IPS-15b (cell line): ENCODE measurements around the gene PRTN3.
"Not testable (repeated sequence)": the region's sequence is repeated elsewhere in the genome, so short reads cannot be mapped to it uniquely, and the experiment has no call there.

ENCODE experiments used
- H3K27me3 ChIP-seq: one replicate; pipeline ENCODE4 v1.6.1; 2013; ENCODE audit warnings: low read length; ENCODE audit not compliant: control insufficient read depth, insufficient read depth
- H3K36me3 ChIP-seq: one replicate; pipeline ENCODE4 v1.6.1; 2013; ENCODE audit warnings: low read length; ENCODE audit not compliant: control insufficient read depth, insufficient read depth
- H3K4me1 ChIP-seq: one replicate; pipeline ENCODE4 v1.6.1; 2013; ENCODE audit warnings: mild to moderate bottlenecking, low read length; ENCODE audit not compliant: control insufficient read depth, insufficient read depth
- H3K4me3 ChIP-seq: one replicate; pipeline ENCODE4 v1.5.1; 2013; ENCODE audit warnings: low read depth, low read length
- H3K9ac ChIP-seq: one replicate; pipeline ENCODE4 v1.6.1; 2013; ENCODE audit warnings: low read depth, mild to moderate bottlenecking, low read length
- H3K9me3 ChIP-seq: one replicate; pipeline ENCODE4 v1.6.1; 2013; ENCODE audit warnings: mild to moderate bottlenecking, low read length; ENCODE audit not compliant: control insufficient read depth, insufficient read depth

PRTN3 gene

DNA sequence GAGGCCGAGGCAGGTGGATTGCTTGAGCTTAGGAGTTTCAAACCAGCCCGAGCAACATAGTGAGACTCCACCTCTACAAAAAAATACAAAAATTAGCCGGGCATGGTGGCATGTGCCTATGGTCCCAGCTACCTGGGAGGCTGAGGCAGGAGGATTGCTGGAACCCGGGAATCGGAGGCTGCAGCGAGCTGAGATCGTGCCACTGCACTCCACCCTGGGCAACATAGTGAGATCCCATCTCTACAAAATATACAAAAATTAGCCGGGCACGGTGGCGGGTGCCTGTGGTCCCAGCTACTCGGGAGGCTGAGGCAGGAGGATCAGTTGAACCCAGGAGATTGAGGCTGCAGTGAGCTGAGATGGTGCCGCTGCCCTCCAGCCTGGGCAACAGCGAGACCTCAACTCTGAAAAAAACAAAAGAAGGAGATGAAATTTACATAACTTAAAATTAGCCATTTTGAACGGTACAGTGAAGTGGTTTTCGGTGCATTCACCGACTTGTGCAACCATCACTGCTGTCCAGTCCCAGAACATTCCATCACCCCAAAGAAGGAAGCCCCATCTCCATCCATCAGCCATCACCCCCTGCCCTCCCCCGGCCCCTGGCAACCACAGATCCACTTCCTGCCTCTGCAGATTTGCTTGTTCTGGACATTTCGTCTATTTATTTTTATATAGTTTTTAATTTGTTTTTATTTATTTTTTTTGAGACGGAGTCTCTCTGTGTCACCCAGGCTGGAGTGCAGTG, 14.7 kb upstream of the PRTN3 start:
- H3K4me1 ChIP-seq = no peaks in the 10 kb centered on the region
- H3K9ac ChIP-seq = no peak overlapping the region

DNA sequence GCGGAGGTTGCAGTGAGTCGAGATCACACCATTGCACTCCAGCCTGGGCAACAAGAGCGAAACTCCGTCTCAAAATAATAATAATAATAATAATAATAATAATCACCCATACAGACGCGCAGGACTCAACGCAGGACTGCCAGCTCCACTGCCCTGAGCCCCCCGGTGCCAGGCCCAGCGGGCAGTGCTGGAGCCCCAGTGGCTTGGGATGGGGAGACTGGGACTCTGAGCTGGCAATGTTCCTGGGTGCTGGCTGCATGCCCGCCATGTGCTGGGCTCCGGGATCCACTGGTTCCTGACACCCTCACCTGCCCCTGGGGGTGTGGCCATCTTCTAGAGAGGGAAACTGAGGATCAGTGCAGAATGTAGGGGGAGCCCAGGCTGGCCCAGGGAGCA, 13.5 kb upstream of the PRTN3 start:
- Histone ChIP-seq H3K4me1 (no peaks in the 10 kb centered on the region), H3K4me3 (no peak overlapping the region), H3K27me3 (no peaks in the 10 kb centered on the region), H3K9me3 (no peaks in the 10 kb centered on the region), H3K9ac (no peak overlapping the region), H3K36me3 (no peaks in the 10 kb centered on the region)

More for the DNA sequence above, 14.7 kb upstream of the PRTN3 start:
- Histone ChIP-seq H3K27me3 (no peaks in the 10 kb centered on the region), H3K4me3 (no peak overlapping the region), H3K9me3 (no peaks in the 10 kb centered on the region), H3K36me3 (no peaks in the 10 kb centered on the region)

DNA sequence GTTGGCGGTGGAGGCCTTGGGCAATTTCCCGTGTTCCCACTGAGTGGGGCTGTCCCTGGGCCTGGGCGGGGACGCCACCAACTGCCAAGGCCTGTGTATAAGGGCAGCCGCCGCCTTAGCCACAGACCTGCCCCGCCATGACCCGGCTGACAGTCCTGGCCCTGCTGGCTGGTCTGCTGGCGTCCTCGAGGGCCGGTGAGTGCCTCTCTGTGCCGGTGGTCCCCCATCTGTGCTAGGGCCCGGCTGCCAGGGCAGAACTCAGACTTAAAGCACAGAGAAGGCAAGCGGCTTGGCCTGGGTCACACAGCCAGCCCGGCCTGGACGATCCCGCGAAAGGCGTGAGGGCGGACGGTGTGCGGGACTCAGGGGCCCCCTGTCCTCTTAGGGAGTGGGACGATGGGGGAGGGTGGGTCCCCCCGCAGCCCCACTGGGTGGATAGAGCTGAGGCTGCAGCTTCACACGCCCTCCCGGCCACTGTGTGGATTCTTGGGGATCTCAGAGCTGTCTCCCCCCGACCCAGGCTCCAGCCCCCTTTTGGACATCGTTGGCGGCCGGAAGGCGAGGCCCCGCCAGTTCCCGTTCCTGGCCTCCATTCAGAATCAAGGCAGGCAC, 13.0 kb upstream of the PRTN3 start, which contains the start of gene AZU1:
Gene AZU1, plus strand, starts transcription at position 128 of the 612 bp plus-strand sequence. Its CDS starts 10 bp downstream, at position 138.
- Histone ChIP-seq H3K9me3 (no peaks in the 10 kb centered on the region), H3K4me3 (no peak within 1 kb of the TSS), H3K9ac (no peak within 1 kb of the TSS), H3K36me3 (no peaks in the 10 kb centered on the region), H3K4me1 (no peaks in the 10 kb centered on the region), H3K27me3 (no peaks in the 10 kb centered on the region)

DNA sequence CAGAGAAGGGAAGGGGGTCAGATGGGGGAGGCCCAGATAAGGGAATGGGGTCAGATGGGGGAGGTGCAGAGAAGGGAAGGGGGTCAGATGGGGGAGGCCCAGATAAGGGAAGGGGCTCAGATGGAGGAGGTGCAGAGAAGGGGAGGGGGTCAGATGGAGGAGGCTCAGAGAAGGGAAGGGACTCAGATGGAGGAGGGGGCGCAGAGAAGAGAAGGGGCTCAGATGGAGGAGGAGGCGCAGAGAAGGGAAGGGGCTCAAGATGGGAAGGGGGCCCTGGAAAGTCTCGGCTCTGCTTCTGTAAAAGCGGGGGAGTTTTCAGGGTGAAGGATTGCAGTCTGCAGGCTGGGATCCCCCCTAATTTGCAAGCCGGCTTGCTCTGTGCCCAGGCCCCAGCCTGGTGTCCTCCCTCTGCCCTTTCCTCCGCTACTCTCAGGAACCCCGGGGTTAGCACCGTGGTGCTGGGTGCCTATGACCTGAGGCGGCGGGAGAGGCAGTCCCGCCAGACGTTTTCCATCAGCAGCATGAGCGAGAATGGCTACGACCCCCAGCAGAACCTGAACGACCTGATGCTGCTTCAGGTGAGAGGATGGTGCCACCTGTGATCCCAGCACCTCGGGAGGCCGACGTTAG, 11.6 kb upstream of the PRTN3 start:
- H3K9ac ChIP-seq = no peak overlapping the region
- H3K4me3 ChIP-seq = no peak overlapping the region
- H3K9me3 ChIP-seq = no peaks in the 10 kb centered on the region
- H3K36me3 ChIP-seq = no peaks in the 10 kb centered on the region
- H3K4me1 ChIP-seq = no peaks in the 10 kb centered on the region
- H3K27me3 ChIP-seq = no peaks in the 10 kb centered on the region

DNA sequence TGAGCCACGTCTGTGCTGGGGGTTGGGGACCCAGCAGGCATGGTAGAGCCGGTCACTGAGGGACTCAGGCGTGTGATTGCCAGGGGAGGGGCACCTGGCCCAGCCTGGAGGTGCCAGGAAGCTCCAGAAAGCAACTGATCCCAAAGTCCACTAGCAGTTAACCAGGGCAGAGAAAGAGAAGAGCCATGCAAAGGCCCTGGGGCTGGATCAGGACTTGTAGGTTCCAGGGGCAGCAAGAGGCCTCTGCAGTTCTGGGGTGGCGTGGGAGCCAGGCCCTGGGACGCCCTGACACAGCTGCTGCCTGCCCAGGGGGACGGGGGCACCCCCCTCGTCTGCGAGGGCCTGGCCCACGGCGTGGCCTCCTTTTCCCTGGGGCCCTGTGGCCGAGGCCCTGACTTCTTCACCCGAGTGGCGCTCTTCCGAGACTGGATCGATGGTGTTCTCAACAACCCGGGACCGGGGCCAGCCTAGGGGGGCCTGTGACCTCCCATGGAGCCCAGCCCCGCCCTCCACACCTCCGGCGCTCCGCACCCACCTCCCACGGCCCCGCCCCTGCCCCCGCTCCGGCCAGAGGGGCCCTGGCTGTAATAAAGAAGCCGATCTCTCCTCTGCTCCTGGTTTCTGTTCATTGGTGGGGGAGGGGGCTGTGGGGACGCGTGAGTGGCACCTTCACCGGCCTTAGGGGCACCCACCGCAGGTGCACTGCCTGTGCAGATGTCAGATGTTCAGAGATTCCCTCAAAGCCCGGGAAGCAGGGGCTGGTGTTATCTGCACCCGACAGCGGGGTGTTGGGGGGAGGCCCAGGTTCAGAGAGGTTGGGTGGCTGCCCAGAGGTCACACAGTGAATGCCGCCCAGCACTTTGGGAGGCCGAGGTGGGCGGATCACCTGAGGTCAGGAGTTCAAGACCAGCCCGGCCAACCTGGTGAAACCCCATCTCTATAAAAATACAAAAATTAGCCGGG, 9.1 kb upstream of the PRTN3 start:
- H3K4me3 ChIP-seq = no peak overlapping the region
- no peaks in the 10 kb centered on the region for H3K9me3 ChIP-seq
- no peaks in the 10 kb centered on the region for H3K27me3 ChIP-seq
- H3K9ac ChIP-seq = no peak overlapping the region
- H3K4me1 ChIP-seq = no peaks in the 10 kb centered on the region
- H3K36me3 ChIP-seq = no peaks in the 10 kb centered on the region

DNA sequence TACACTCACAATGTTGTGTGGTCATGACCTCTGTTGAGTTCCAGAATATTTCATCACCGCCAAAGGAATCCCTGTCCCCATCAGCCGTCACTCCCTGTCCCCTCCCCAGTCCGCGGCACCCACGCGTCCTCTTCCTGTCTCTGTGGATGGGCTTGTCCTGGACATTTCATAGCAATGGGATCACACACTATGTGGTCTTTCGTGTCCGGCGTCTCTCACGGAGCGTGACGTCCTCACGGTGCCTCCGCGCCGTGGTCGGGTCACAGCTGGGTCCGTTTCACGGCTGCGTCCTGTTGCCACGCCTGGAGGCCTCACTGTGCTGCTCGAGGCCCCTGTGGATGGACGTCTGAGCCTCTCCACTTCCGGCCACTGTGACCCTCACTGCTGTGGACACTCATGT, 6.6 kb upstream of the PRTN3 start:
- H3K27me3 ChIP-seq = no peaks in the 10 kb centered on the region
- H3K9me3 ChIP-seq = no peaks in the 10 kb centered on the region
- H3K36me3 ChIP-seq = no peaks in the 10 kb centered on the region
- H3K4me3 ChIP-seq = no peak overlapping the region
- H3K9ac ChIP-seq = no peak overlapping the region
- H3K4me1 ChIP-seq = no peaks in the 10 kb centered on the region

DNA sequence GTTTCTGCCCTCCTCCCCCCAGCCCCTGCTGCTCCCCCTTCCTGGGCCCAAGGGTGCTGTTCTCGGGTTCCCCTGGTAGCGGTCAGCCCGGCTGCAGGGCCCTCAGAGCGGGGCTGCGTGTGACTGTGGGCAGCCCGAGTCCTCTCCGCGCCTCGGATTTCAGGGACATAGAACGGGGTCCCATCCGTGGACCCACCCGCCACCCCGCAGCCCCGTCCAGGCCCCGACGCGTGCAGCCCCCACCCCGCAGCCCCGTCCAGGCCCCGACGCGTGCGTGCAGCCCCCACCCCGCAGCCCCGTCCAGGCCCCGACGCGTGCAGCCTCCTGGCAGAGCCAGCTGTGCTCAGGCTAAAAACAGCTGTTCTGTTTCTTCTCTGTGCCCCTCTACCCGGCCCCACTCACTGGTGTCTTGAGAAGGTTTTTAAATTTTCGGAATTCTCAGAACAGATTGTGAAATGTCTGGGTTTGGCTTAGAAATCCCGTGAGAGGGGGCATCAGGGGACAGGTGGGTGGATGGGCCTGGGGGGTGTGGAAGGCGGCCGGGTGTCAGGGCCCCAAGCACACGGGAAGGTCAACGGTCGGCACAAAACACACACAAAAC, 5.5 kb upstream of the PRTN3 start:
- no peaks in the 10 kb centered on the region for H3K27me3 ChIP-seq
- H3K4me3 ChIP-seq = no peak overlapping the region
- no peaks in the 10 kb centered on the region for H3K36me3 ChIP-seq
- H3K4me1 ChIP-seq = no peaks in the 10 kb centered on the region
- H3K9me3 ChIP-seq = no peaks in the 10 kb centered on the region
- no peak overlapping the region for H3K9ac ChIP-seq

DNA sequence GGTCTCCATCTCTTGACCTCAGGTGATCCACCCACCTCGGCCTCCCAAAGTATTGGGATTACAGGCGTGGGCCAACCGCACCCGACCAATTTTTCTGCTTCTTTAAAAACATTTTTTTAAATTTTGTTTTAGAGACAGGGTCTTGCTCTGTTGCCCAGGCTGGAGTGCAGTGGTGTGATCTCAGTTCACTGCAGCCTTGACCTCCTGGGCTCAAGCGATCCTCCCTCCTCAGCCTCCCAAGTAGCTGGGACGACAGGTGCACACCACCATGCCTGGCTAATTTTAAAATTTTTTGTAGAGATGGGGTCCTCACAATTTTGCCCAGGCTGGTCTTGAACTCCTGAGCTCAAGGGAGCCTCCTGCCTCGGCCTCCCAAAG, 2.0 kb downstream of the PRTN3 start:
- H3K9ac ChIP-seq, H3K36me3 ChIP-seq, H3K4me1 ChIP-seq, H3K9me3 ChIP-seq, H3K27me3 ChIP-seq, H3K4me3 ChIP-seq: not testable (repeated sequence)

DNA sequence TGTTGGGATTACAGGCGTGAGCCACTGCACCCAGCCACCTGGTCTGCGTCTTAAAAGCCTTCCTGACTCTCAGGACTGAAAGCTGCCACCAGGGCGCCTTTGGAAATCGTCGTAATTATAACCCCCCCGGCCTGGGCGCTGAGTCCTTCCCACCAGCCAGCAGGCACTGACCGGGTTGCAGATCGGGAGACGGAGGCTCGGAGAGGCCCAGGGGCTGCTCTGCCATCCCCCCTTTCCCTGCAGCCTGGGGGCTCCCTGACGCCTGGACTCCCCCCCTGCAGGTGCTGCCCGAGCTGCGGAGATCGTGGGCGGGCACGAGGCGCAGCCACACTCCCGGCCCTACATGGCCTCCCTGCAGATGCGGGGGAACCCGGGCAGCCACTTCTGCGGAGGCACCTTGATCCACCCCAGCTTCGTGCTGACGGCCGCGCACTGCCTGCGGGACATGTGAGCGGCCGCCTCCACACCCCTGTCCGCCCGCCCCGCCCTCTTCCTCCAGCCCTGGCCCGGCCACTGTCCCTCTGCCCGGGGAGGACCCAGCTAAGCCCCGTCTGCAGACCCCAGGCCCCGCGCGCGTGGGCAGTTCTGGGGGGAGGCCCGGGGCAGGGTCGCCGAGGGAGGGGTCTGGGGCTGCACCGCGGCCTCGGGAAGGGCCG, 2.5 kb downstream of the PRTN3 start:
- Histone ChIP-seq H3K9me3 (no peaks in the 10 kb centered on the region), H3K27me3 (peaks cover 2% of the 10 kb centered on the region), H3K9ac (no peak overlapping the region), H3K4me1 (no peaks in the 10 kb centered on the region), H3K36me3 (no peaks in the 10 kb centered on the region), H3K4me3 (peak overlapping the region; percentile 39)

DNA sequence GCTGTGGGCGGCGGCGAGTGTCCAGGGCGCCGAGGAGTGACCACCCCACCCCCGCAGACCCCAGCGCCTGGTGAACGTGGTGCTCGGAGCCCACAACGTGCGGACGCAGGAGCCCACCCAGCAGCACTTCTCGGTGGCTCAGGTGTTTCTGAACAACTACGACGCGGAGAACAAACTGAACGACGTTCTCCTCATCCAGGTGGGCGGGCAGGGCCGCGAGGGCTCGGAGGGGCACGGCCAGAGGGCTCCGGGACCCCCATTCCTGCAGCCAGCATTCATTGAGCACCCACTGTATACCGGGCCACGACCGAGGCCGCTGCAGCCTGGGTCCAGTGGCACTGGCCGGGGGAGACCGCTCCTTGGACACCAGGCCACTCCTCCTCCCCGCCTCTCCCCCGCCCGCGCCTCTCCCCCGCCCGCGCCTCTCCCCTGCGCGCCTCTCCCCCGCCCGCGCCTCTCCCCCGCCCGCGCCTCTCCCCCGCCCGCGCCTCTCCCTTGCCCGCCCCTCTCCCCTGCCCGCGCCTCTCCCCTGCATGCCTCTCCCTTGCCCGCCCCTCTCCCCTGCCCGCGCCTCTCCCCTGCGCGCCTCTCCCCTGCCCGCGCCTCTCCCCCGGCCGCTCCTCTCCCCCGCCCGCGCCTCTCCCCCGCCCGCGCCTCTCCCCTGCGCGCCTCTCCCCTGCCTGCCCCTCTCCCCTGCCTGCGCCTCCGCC, 3.2 kb downstream of the PRTN3 start:
- Histone ChIP-seq H3K4me3 (peak overlapping the region; percentile 39), H3K4me1 (no peaks in the 10 kb centered on the region), H3K27me3 (peaks cover 2% of the 10 kb centered on the region), H3K36me3 (no peaks in the 10 kb centered on the region), H3K9ac (no peak overlapping the region), H3K9me3 (no peaks in the 10 kb centered on the region)
